Measurements from ENCODE around the gene FAM20C. TPM values are rescaled to one million over a fixed set of nuclear protein-coding genes. Genes with fewer than 3 reads are reported as not detected.

FAM20C gene
- total and polyA plus RNA-seq, 2 of the 8 experiments (the other 6 are each of a cell fraction or from before 2014, with no cell fraction given), result 9.5 to 34.8 TPM

DNA sequence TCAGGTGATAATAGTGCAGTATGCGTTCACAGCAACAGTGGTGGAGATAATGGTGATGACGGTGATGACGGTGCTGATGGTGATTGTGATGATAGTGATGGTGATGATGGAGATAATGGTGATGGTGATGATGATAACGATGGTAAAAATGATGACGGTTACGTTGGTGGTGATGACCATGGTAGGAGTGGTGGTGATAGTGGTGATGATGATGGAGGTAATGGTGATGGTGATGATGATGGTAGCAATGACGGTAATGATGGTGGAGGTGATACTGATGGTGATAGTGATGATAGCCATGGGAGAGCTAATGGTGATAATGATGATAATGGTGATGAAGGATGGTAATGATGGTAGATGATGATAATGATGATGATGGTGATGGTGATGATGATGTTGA, 45.0 kb downstream of the FAM20C start (continued):
- TF ChIP-seq CBX5 (IDR thresholded peaks at IDR 0.05; ENCODE audit: low read depth, low read length) (no peak), SIX5 (IDR thresholded peaks at IDR 0.05; ENCODE audit: low read depth, low read length) (no peak), YY1 (IDR thresholded peaks at IDR 0.05; ENCODE audit: low read depth, low read length) (no peak), CHD7 (IDR thresholded peaks at IDR 0.05; ENCODE audit: insufficient replicate concordance, low read length) (no peak), TEAD4 (IDR thresholded peaks at IDR 0.05; ENCODE audit: low read depth, low read length) (no peak)
